Measurements from ENCODE around the gene CEMP1. TPM values are rescaled to one million over a fixed set of nuclear protein-coding genes. Genes with fewer than 3 reads are reported as not detected.

Gene CEMP1
- total RNA-seq, 3 donors from 2014 or later: 0.89 to 1.2 TPM; not detected in 1

DNA sequence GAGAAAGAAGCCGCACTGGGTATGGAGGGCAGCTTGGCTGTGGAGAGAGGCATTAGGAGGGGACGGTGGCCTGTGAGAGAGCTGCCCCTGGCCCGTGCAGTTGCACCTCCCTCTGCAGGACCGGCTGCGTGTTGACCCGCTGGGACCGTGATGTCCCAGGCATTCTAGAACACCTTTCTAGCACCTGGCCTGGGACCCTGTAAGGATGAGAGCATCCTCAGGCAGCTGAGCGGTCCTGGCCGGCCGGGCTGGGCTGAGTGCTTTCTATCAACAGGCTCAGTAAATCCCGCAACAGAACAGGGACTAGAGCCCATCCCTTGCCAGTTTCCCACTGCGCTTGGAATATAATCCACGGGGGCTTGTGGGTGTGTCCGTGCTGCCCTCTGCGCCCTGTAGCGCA, 41.6 kb downstream of the CEMP1 start:
- no peaks in the 10 kb centered on the region for H3K36me3 ChIP-seq (ENCODE audit: low read depth)
- intact Hi-C loops (cut with DNase I, micrococcal nuclease): no loop called here
- no peak overlapping the region for H3K4me3 ChIP-seq
- ATAC-seq: no peak
- H3K9me3 ChIP-seq: no peaks in the 10 kb centered on the region
- no peak for DNase-seq
- TF ChIP-seq CTCF (IDR thresholded peaks at IDR 0.05): no peak
- no peaks in the 10 kb centered on the region for H3K4me1 ChIP-seq (ENCODE audit: low read depth)

DNA sequence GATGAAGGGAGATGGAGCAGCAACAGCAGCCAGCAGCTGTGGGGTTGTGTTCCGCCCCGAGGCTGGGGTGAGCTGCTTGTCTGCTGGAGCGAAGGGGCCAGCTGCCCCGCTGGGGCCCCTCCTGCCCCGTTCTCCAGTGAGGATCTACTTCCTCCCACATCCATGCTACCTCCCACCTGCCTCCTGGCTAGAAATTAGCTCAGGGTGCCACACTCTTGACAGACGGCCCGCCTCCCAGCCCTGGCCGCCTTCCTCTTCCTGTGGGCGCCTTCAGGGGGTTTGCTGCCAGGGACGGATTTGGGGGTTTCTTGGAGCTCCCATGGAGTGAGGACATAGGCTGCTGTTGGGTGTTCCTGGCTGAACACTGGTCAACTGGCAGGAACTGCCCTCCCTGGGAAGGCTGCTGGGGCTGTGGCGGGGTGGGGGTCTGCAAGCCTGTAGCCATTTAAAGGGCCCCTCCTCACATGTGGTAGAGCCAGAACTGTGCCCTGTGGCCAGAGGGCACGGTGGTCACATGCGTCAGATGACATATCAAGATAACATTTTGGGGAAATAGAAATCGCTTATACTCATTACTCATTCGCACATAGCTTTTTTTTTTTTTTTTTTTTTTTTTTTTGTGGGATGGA, 43.2 kb downstream of the CEMP1 start:
- H3K9me3 ChIP-seq: no peaks in the 10 kb centered on the region
- DNase-seq (no peak), ATAC-seq (no peak)
- no peaks in the 10 kb centered on the region for H3K36me3 ChIP-seq (ENCODE audit: low read depth)
- intact Hi-C loops (cut with DNase I, micrococcal nuclease): no loop called here
- TF ChIP-seq CTCF (IDR thresholded peaks at IDR 0.05): no peak
- no peak overlapping the region for H3K4me3 ChIP-seq
- no peaks in the 10 kb centered on the region for H3K4me1 ChIP-seq (ENCODE audit: low read depth)

DNA sequence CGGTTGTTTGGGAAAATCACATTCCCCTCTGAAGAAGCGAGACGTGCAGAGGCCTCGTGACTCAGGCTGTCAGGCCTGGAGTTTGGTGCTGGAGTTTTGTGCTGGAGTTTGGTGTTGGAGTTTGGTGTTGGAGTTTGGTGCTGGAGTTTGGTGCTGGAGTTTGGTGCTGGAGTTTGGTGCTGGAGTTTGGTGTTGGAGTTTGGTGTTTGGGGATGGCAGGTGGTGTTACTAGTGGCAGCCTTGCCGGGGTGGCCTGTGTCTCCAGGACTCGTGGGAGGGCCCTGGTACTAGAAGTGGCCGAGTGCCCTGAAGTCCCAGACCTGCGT, 43.7 kb downstream of the CEMP1 start:
- Histone ChIP-seq H3K4me1 (ENCODE audit: low read depth) (no peaks in the 10 kb centered on the region), H3K4me3 (no peak overlapping the region), H3K9me3 (no peaks in the 10 kb centered on the region), H3K36me3 (ENCODE audit: low read depth) (no peaks in the 10 kb centered on the region)
- ATAC-seq: no peak
- TF ChIP-seq CTCF (IDR thresholded peaks at IDR 0.05): no peak
- intact Hi-C loops (cut with DNase I, micrococcal nuclease): no loop called here
- DNase-seq: no peak

DNA sequence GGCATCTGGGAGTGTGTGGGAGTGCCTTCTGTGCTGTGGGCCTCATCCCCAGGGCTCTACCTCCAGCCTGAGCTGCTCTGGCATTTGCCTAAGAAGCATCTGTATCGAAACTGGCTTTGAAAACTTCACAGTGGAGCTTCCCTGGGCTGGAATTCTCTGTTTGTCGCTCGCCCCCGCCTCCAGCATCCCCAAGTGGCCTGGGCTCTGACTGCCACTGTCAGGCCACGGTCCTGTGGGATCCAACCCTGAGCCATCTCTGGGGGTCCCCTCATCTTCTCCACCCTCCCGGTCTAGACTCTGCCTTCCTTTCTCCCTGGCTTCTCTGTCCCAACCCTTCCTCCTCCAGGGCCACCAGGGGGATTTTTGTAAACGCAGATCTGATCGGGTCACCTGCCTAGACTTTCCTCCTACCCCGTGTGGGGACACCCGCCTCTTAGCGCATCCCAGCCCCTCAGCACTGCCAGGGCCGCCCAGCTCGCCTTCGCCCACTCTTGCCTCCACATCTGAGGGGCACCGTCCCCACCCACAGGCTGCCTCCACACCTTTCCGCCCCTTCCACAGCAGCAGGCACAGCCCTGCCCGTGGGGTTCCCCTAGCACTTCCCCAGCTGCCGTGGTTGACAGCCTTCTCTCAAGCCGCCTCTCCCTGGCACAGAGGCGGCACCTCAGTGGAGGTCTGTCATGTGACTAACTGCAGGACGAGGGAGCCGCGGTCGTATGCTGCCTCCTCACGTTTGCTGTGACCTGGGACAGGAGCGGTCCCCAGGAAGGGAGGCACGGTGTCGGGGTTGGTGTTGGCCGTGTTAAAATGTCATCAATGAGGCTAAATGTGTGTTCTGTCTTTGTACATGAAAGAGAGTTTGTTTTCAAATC, 44.3 kb downstream of the CEMP1 start:
- Histone ChIP-seq H3K9me3 (no peaks in the 10 kb centered on the region), H3K4me1 (ENCODE audit: low read depth) (no peaks in the 10 kb centered on the region), H3K36me3 (ENCODE audit: low read depth) (no peaks in the 10 kb centered on the region), H3K4me3 (no peak overlapping the region)
- peak; percentile 75 to 77 (median 76) for DNase-seq
- ATAC-seq: peak; percentile 88
- no peak for TF ChIP-seq CTCF (IDR thresholded peaks at IDR 0.05)
- intact Hi-C loops (cut with DNase I, micrococcal nuclease): no loop called here

- Histone ChIP-seq H3K4me3 (no peak overlapping the region), H3K36me3 (ENCODE audit: low read depth) (no peaks in the 10 kb centered on the region), H3K9me3 (no peaks in the 10 kb centered on the region), H3K4me1 (ENCODE audit: low read depth) (peaks cover 7% of the 10 kb centered on the region)
- intact Hi-C loops (cut with DNase I, micrococcal nuclease): no loop called here
- no peak for TF ChIP-seq CTCF (IDR thresholded peaks at IDR 0.05)
- no peak for ATAC-seq
- peak in 1 of 3 donors; percentile 48 for DNase-seq
Observed at GRCh38 chr16:2485811-2486507, 45.2 kb downstream of the CEMP1 start.

Data from mucosa of descending colon (tissue), 3 donors.